ENCODE data around the gene FYCO1.

- TF ChIP-seq CTCF (IDR thresholded peaks at IDR 0.05 in 2 of 3, conservative IDR thresholded peaks at IDR 0.05 in 1 of 3; ENCODE audit: control insufficient read depth in 2 of 3, extremely low read depth in 1 of 3, insufficient read depth in 1 of 3, low read depth in 3 of 3, low read length in 3 of 3) (no peak), POLR2AphosphoS5 (IDR thresholded peaks at IDR 0.05; ENCODE audit: low read length) (no peak), CEBPB (IDR thresholded peaks at IDR 0.05; ENCODE audit: borderline replicate concordance in 1 of 2, low read depth in 2 of 2, low read length in 2 of 2) (no peak), NFYB (IDR thresholded peaks at IDR 0.05; ENCODE audit: insufficient read depth, low read depth, low read length) (no peak), ZBTB11 (CRISPR knock-in tag; IDR thresholded peaks at IDR 0.05) (no peak), RAD21 (IDR thresholded peaks at IDR 0.05; ENCODE audit: insufficient read depth, low read depth, low read length) (no peak), TCF7 (IDR thresholded peaks at IDR 0.05; ENCODE audit: borderline replicate concordance) (no peak), YY1 (IDR thresholded peaks at IDR 0.05; ENCODE audit: low read depth, low read length) (no peak)
Measured at GRCh38 chr3:45909542-45909941, 86.1 kb downstream of the FYCO1 start.

Data from GM12878 (cell line).